HCT116 (cell line): Measurements from ENCODE around the gene TLR4. TPM values are rescaled to one million over a fixed set of nuclear protein-coding genes. Genes with fewer than 3 reads are reported as not detected.

Experiments
- TCF7L2 ChIP-seq: IDR thresholded peaks from 2 replicates; pipeline ENCODE4 v1.7.0; 2011; ENCODE audit warnings: borderline replicate concordance, inconsistent platforms; ENCODE audit not compliant: insufficient read depth, insufficient read length; ENCODE audit errors: extremely low read depth
- total RNA-seq: library from RNA; stranded (reverse); gene quantifications from one replicate; pipeline ENCODE4 v1.2.1, GENCODE V29; 2021; ENCODE audit not compliant: unreplicated experiment

TLR4 gene
- total RNA-seq, 1 experiment from 2014 or later, result 0.10 TPM

- no peak for TF ChIP-seq TCF7L2
- TF ChIP-seq, all 23 proteins: peak for 0
Measured at GRCh38 chr9:117772960-117773359, 68.8 kb downstream of the TLR4 start (continued).
